NCI-H146 (cell line): ENCODE results near the gene FOXN3.

Source experiments
- DNase-seq: peaks from one replicate; lab custom pipeline; 2025; lab: John Stamatoyannopoulos, UW

Gene FOXN3

GRCh38 chr14:89249065-89249695 is 167.9 kb downstream of the FOXN3 start:
- DNase-seq, result no peak

- no peak for DNase-seq
Measured at GRCh38 chr14:89248411-89249064, 168.5 kb downstream of the FOXN3 start.

- DNase-seq, result peak; percentile 55
Measured at GRCh38 chr14:89247457-89248122, 169.4 kb downstream of the FOXN3 start.

GRCh38 chr14:89246290-89246689 is 170.7 kb downstream of the FOXN3 start:
- no peak for DNase-seq

- DNase-seq, result no peak
Measured at GRCh38 chr14:89245802-89246201, 171.2 kb downstream of the FOXN3 start.

GRCh38 chr14:89244720-89245119 is 172.3 kb downstream of the FOXN3 start:
- DNase-seq, result no peak

GRCh38 chr14:89243741-89244140 is 173.3 kb downstream of the FOXN3 start:
- DNase-seq, result no peak

- DNase-seq, result no peak
Measured at GRCh38 chr14:89243286-89243685, 173.7 kb downstream of the FOXN3 start.

GRCh38 chr14:89242652-89243279 is 174.3 kb downstream of the FOXN3 start:
- DNase-seq, result no peak

- DNase-seq, result no peak
Measured at GRCh38 chr14:89241934-89242651, 174.9 kb downstream of the FOXN3 start.

- no peak for DNase-seq
Measured at GRCh38 chr14:89241257-89241656, 175.8 kb downstream of the FOXN3 start.

GRCh38 chr14:89240414-89240813 is 176.6 kb downstream of the FOXN3 start:
- DNase-seq, result peak; percentile 2

- DNase-seq, result no peak
Measured at GRCh38 chr14:89239023-89239422, 178.0 kb downstream of the FOXN3 start.

- peak; percentile 3 for DNase-seq
Measured at GRCh38 chr14:89237921-89238529, 179.0 kb downstream of the FOXN3 start.

- DNase-seq, result no peak
Measured at GRCh38 chr14:89236851-89237250, 180.2 kb downstream of the FOXN3 start.

GRCh38 chr14:89233184-89233583 is 183.8 kb downstream of the FOXN3 start:
- DNase-seq, result no peak

- DNase-seq, result no peak
Measured at GRCh38 chr14:89232265-89233070, 184.6 kb downstream of the FOXN3 start.

- DNase-seq, result no peak
Measured at GRCh38 chr14:89231426-89232113, 185.5 kb downstream of the FOXN3 start.

- DNase-seq, result no peak
Measured at GRCh38 chr14:89228921-89229639, 188.0 kb downstream of the FOXN3 start.

- no peak for DNase-seq
Measured at GRCh38 chr14:89227496-89227836, 189.6 kb downstream of the FOXN3 start.
